H1 (cell line): ENCODE measurements around the gene HSPA6. TPM values are rescaled to one million over a fixed set of nuclear protein-coding genes. Genes with fewer than 3 reads are reported as not detected.

Experiments
- MAFK ChIP-seq: IDR thresholded peaks from 2 replicates; pipeline ENCODE4 v1.6.1; 2012; ENCODE audit warnings: low read depth, mild to moderate bottlenecking, improper control_type of control experiment, low read length
- polyA plus RNA-seq, 7 experiments: library from polyadenylated mRNA; depleted of rRNA in 3 of 7; stranded (reverse) in 5 of 7; unstranded in 2 of 7; fragments of >200 nt in 5 of 7; fragments of 200-250 nt in 2 of 7; gene quantifications; 1 replicate in 5 of 7; 2 replicates in 1 of 7; 4 replicates in 1 of 7; pipeline versions ENCODE4 v1.2.1 to v1.2.3, GENCODE V29; 2011 to 2013; ENCODE audit warnings: missing spikeins in 2 of 7, mixed read lengths in 2 of 7
- total RNA-seq: library from RNA; stranded (reverse); fragmentation: NEBNext Ultra II Directional; extraction: Animal tissue kit (Norgen Biotek cat#: 25700); gene quantifications from 2 replicates; pipeline ENCODE4 v1.2.1, GENCODE V29; 2021

HSPA6 gene
- total and polyA plus RNA-seq, 2 of the 8 experiments (the other 6 are each of a cell fraction or from before 2014, with no cell fraction given) = 0.06 to 0.15 TPM

DNA sequence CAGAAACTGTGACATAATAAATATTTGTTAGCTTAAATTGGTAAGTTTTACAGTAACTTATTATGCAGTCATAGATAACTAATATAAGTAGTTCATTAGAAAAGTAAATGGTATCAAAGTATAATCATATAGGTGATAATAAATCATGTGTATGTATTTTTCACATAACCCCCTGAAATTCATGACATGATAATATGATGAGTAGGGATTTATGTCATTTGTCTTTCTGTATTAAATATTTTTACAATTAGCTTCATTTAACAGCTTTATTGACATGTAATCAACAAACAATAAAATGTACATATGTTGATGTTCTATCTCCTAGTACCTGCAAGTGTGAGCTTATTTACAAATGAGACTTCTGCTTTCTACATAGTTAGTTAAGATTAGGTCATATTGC, 28.9 kb upstream of the HSPA6 start (continued):
- TF ChIP-seq MAFK = no peak
